Activated effector memory CD4-positive, alpha-beta T cell treated with anti-CD3 and anti-CD28 coated beads, Interleukin-2, amount 50 U/mL, for 16 hours (primary cell): Measurements from ENCODE around the gene MX2.
"Not testable (repeated sequence)": the region's sequence is repeated elsewhere in the genome, so short reads cannot be mapped to it uniquely, and the experiment has no call there.

ENCODE experiments used
- DNase-seq: peaks from one replicate; pipeline ENCODE4 v3.0.0-alpha.2; 2020

Gene MX2

DNA sequence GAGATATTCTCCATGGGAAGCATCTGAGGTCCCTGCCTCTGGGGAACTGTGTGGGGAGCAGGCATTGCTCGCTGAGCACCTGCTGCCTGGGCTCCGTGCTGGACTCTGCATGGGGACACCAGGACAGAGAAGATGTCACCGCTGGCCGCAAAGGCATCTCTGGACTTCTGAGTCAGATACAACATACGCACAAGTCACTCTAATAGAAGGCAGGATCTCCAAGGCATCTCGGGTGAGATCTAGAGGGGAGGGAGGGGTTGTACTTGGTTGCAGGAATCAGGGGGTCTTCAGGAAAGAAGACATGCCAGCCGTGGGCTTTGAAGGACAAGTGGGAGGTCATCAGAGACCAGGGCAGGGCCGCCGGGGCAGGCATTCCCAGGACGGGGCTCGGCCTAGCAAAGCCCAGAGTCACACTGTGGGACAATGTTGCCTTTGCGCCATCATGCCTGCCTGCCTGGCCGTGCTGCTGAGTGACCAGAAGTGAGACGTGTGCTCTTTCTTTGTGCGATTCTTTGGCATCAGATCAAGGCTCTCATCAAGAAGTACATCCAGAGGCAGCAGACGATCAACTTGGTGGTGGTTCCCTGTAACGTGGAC is 28.3 kb downstream of the MX2 start:
- no peak for DNase-seq

DNA sequence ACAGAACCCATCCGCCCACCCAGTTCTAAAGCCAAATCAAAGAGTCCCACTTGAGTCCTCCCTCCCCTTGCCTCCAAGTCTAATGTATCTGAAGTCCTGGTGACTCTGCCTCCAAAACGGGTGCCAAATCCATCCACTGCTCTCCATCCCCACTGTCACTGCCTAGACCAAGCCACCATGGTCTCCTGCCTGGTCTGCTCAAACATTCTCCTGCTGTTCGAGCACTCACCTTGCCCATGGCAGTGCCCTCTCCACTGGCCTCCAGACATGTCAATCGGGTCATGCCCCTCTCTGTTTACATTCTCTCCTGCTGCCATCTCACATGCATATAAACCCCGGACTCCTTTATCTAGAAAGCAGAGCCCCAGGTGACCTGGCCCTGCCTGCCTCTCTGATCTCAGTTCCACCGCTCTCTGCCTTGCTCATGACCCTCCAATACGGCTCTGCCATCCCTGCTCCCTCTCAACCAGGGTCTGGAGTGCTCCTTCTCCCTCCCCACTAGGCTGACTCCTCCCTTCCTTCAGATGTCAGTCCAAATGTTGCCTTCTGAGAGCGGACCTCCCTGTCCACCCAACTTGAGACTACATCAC is 32.1 kb downstream of the MX2 start:
- no peak for DNase-seq

DNA sequence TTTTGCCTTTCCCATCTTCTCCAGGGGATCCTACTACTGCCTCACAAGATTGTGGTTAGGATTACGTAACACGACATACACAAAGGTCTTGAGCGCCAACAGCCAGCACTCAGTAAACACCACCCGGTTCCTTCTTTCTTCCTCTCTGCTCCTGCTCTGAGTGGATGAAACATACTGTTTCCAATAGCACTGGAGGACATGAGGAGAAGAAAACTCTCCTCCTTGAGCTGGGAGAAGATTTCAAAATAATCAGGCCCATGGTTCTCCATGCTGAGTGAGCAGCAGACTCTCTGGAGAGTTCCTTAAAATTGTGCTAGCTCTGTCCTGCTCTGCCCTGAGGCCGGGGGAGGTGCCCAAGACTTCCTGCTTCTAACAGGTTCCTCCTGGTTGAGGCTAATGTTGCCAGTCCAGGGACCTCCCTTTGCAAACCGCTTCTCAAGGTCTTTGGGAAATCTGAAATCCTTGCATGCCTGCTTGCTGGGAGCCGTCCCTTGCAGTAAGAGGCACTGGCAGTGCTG is 34.8 kb downstream of the MX2 start:
- DNase-seq = no peak

GRCh38 chr21:41397471-41397891 is 35.7 kb downstream of the MX2 start:
- no peak for DNase-seq

GRCh38 chr21:41398251-41398650 is 36.4 kb downstream of the MX2 start:
- DNase-seq = no peak

- DNase-seq = no peak
Observed at GRCh38 chr21:41398831-41399230, 37.0 kb downstream of the MX2 start.

DNA sequence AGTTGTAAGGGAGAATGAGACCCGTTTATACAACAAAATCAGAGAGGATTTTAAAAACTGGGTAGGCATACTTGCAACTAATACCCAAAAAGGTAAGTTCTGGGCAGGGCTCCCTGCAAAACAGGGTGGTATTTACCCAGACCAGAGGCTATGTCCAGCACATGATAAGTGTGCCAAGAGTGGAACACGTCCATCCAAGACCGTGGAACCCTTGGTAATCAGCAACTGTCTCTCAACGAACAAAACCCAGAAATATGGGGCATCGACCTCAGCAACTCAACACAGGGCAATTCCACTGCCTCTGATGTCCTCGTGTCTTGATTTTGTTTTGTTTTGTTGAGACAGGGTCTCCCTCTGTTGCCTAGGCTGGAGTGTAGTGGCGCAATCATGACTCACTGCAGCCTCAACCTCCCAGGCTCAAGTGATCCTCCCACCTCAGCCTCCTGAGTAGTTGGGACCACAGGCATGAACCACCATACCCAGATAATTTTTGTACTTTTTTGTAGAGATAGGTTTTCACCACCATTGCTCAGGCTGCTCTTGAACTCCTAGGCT is 37.5 kb downstream of the MX2 start:
- no peak for DNase-seq

- DNase-seq = no peak
Observed at GRCh38 chr21:41402231-41402630, 40.4 kb downstream of the MX2 start.

DNA sequence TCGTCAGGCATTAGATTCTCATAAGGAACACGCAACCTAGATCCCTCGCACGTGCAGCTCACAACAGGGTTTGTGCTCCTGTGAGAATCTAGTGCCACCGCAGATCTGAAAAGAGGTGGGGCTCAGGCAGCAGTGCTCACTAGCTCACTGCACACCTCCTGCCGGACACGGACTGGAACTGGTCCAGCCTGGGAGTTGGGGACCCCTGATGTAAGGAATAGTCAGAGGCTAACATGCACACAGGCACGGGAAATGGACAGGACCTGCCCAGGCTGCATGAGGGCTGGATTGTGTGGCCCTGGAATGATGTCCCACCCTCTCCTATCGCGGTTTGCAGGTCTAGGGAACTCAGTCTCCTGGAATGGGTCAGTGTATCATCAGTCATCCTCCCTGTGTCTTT is 41.0 kb downstream of the MX2 start:
- no peak for DNase-seq

DNA sequence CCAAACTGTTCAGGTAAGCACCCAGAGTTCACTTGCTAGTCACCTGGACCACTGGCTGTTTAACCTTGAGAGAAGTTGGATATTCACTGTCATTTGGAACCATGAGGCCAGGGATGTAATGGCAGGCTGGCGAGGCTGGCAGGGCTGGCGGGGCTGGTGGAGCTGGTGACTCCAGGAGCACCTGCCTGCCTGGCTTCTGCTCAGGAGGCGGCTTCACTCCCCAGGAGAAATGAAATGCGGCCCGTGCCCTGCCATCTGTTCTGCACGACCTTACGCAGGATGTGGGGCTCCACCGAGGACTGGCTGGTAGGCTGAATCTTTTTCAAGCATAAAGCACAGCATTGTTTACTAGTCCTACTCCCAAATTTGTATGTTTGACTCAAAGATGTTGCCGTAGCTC is 41.5 kb downstream of the MX2 start:
- no peak for DNase-seq

- no peak for DNase-seq
Observed at GRCh38 chr21:41403966-41404365, 42.1 kb downstream of the MX2 start.

- no peak for DNase-seq
Observed at GRCh38 chr21:41405321-41405720, 43.5 kb downstream of the MX2 start.

- no peak for DNase-seq
Observed at GRCh38 chr21:41406340-41406739, 44.5 kb downstream of the MX2 start.

GRCh38 chr21:41407541-41408460 is 46.0 kb downstream of the MX2 start:
- DNase-seq = no peak

- no peak for DNase-seq
Observed at GRCh38 chr21:41410361-41410760, 48.5 kb downstream of the MX2 start.

DNA sequence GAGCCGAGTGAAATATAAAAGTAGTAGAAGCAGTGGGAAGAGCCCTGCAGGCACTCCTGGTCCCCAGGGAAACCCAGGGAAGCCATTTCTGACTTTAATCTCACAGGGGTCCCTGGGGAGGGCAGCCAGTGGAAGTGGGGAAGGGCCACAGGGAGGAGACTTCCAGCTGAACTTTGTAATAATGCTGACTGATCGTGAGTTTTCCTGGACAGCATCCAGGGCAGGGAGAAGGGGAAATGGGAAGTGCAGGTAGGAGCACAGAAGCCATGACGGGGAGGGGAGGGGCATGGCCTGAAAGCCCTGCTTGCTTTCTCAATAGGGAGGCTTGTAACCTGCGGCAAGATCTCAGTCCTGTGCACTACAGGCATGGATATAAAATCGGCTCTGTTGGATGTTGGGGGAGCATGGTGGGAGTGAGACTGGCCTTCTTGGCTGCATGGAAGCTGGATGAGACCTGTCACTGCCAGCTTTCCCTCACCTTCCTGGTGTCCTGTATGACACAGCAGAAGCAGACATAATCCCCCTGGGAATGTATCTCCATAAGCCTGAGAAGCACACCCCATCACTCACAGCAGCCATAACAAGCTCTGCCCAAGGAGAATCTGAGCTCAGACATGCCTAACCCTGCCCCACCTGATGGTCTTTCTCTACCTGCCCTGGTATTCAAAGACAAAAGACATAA is 49.1 kb downstream of the MX2 start:
- DNase-seq = no peak

DNA sequence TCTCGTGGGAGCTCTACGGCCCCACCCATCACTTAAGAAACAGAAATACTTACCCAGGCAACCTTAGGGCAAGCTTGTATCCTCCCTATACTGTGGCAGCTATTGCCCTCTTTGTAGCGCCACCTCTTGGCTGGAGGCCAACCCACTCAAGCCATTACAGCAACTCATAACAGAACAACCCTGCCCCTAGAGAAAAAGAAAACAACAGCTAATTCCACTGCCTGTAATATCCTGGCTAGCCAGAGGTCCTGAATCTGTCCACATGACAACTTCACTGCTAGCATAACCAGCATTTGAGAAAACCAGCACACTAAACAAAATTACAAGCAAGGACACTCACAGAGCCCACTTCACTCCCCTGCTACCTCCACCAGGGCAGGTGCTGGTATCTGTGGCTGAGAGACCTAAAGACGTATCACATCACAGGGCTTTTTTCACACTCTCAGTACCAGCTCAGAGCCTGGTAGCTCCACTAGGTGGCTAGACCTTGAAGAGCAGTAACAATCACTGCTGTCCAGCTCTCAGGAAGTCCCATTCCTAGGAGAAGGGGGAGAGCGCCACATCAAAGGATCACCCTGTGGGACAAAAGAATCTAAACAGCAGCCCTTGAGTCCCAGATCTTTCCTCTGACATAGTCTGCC is 49.7 kb downstream of the MX2 start:
- no peak for DNase-seq

DNA sequence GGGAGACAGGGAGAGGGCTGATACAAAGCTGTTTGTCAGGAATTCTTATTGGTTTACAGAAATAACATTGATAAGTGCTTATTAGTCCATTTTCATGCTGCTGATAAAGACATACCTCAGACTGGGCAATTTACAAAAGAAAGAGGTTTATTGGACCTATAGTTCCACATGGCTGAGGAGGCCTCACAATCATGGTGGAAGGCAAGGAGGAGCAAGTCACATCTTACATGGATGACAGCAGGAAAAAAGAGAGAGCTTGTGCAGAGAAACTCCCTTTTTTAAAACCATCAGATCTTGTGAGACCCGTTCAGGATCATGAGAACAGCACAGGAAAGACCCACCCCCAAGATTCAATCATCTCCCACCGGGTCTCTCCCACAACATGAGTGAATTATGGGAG is 55.7 kb downstream of the MX2 start:
- DNase-seq = not testable (repeated sequence)

- DNase-seq = no peak
Observed at GRCh38 chr21:41418393-41418792, 56.6 kb downstream of the MX2 start.

DNA sequence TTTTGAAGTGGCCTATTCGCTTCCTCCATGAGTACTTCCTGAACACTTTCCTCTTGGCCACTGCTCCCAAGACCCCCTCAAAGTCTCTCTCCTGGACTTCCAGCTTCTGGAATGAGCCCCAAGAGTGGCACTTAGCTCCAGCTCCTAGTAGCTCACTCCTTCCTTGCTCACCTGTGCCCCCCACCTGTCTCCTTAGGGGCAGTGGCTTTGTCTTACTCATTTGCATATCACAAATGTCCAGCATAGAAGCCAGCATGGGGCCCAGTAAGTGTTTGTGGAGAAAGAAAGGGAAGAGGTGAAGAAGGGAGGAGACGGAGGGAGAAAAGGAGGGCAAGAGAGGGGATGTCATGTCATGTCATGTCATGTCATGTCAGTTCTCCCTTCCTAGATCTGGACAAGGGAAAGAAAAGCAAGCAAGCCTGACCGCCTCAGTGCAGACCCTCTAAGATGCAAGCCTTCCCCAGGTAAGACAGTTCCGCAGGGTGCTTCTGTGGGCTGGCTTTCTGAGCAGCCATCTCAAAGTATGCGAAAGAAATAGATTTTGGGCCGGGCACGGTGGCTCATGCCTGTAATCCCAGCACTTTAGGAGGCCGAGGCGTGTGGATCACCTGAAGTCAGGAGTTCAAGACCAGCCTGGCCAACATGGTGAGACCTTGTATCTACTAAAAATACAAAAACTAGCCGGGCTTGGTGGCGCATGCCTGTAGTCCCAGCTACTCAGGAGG is 57.3 kb downstream of the MX2 start:
- DNase-seq = no peak
